CD8-positive, alpha-beta memory T cell (primary cell): ENCODE measurements around the gene DTX1. TPM values are rescaled to one million over a fixed set of nuclear protein-coding genes. Genes with fewer than 3 reads are reported as not detected.
A peak's percentile ranks its signal among the peaks of the same experiment; 100 is the strongest.

ENCODE experiments used
- CTCF ChIA-PET: fragments of 350-600 bp; sonication (Branson Sonifier 250); formaldehyde crosslinking; loops from one replicate; lab custom pipeline; 2021; ENCODE audit warnings: antibody characterized with exemption; lab: Charles Lee
- POLR2A ChIA-PET: fragments of 350-600 bp; sonication (Branson Sonifier 250); formaldehyde crosslinking; loops from one replicate; lab custom pipeline; 2021; ENCODE audit warnings: antibody characterized with exemption; lab: Charles Lee
- DNase-seq, 5 donors: peaks; one replicate each; pipeline versions ENCODE4 v3.0.0 to v3.0.0-alpha.2; 2020 to 2022; ENCODE audit warnings: mixed read lengths in 1 of 5
- H3K27ac ChIP-seq: one replicate; pipeline ENCODE4 v1.7.0; 2013; ENCODE audit warnings: low read depth, mild to moderate bottlenecking, low read length, moderate library complexity
- H3K27me3 ChIP-seq: 2 replicates; pipeline ENCODE4 v1.7.0; 2013; ENCODE audit warnings: low read length, mild to moderate bottlenecking; ENCODE audit not compliant: insufficient read depth, poor library complexity, severe bottlenecking
- H3K36me3 ChIP-seq: 2 replicates; pipeline ENCODE4 v1.7.0; 2013; ENCODE audit warnings: mild to moderate bottlenecking, low read length, moderate library complexity; ENCODE audit not compliant: insufficient read depth
- H3K4me1 ChIP-seq: 2 replicates; pipeline ENCODE4 v1.7.0; 2013; ENCODE audit warnings: mild to moderate bottlenecking, low read length, moderate library complexity; ENCODE audit not compliant: insufficient read depth
- H3K4me3 ChIP-seq: 2 replicates; pipeline ENCODE4 v1.7.0; 2013; ENCODE audit warnings: mild to moderate bottlenecking, low read length
- H3K9me3 ChIP-seq: 2 replicates; pipeline ENCODE4 v1.7.0; 2013; ENCODE audit warnings: mild to moderate bottlenecking, low read length
- H3K27ac Mint-ChIP-seq, 8 donors: one replicate each; pipeline ENCODE4 v1.8.0; 2020 to 2021; ENCODE audit warnings: mixed read lengths in 8 of 8, mild to moderate bottlenecking in 6 of 8, inconsistent platforms in 3 of 8, moderate library complexity in 3 of 8
- H3K27me3 Mint-ChIP-seq, 2 donors: one replicate each; pipeline ENCODE4 v1.8.0; 2020 to 2021; ENCODE audit warnings: mixed read lengths in 2 of 2, mild to moderate bottlenecking in 1 of 2, moderate library complexity in 1 of 2
- H3K36me3 Mint-ChIP-seq, 3 donors: one replicate each; pipeline ENCODE4 v1.8.0; 2020 to 2021; ENCODE audit warnings: mixed read lengths in 3 of 3, inconsistent platforms in 1 of 3, mild to moderate bottlenecking in 1 of 3
- H3K4me1 Mint-ChIP-seq, 3 donors: one replicate each; pipeline ENCODE4 v1.8.0; 2020 to 2021; ENCODE audit warnings: mixed read lengths in 3 of 3, inconsistent platforms in 1 of 3, mild to moderate bottlenecking in 1 of 3
- H3K4me3 Mint-ChIP-seq, 7 donors: one replicate each; pipeline ENCODE4 v1.8.0; 2020 to 2021; ENCODE audit warnings: mixed read lengths in 7 of 7, mild to moderate bottlenecking in 6 of 7, moderate library complexity in 4 of 7, inconsistent platforms in 2 of 7
- H3K9me3 Mint-ChIP-seq, 5 donors: one replicate each; pipeline ENCODE4 v1.8.0; 2020 to 2022; ENCODE audit warnings: mixed read lengths in 5 of 5, mild to moderate bottlenecking in 3 of 5, moderate library complexity in 2 of 5, inconsistent platforms in 1 of 5
- polyA plus RNA-seq: library from polyadenylated mRNA; unstranded; fragments of 300-500 nt; fragmentation: Illumina TruSeq; gene quantifications from one replicate; pipeline ENCODE4 v1.2.3, GENCODE V29; 2021
- total RNA-seq, 2 experiments: library from RNA; stranded (reverse); gene quantifications; one replicate each; pipeline ENCODE4 v1.2.3, GENCODE V29; 2021

The DTX1 gene
- total and polyA plus RNA-seq, 3 experiments from 2014 or later: 0.98 to 2.2 (median 2.0) TPM

DNA sequence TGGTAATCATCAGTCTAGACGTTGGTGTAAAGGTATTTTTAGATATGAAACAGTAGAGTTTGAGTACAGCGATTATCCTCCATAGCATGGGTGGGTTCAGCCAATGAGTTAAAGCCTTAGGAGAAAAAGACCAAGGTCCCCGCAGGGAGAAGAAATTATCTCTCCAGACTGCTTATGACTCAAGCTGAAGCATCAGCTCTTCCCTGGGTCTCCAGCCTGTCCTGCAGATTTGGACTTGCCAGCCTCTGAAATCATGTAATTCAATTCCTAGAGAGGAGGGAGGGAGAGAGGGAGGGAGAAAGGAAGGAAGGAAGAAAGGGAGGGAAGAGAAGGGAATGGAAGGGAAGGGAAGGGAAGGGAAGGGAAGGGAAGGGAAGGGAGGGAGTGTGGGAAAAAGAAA lies 12.0 kb upstream of the DTX1 start:
- H3K9me3 ChIP-seq: no peaks in the 10 kb centered on the region
- no peaks in the 10 kb centered on the region for H3K36me3 ChIP-seq
- peaks cover 8% of the 10 kb centered on the region for H3K4me1 ChIP-seq
- H3K27ac Mint-ChIP-seq: no peak overlapping the region
- peaks cover 9 to 21% of the 10 kb centered on the region in 2 donors for H3K27me3 Mint-ChIP-seq
- no peaks in the 10 kb centered on the region for H3K36me3 Mint-ChIP-seq
- no peak for DNase-seq
- ChIA-PET CTCF (interaction anchor here (1.0 to 2.7 kb wide), 2 partner anchors 109 to 130 kb away, joined by 3 to 8 read pairs; no protein-coding TSS in a partner anchor), POLR2A (no interaction called here)
- H3K27me3 ChIP-seq: no peaks in the 10 kb centered on the region
- H3K27ac ChIP-seq: no peak overlapping the region
- H3K9me3 Mint-ChIP-seq: no peaks in the 10 kb centered on the region
- H3K4me1 Mint-ChIP-seq: peaks cover 0 to 8% (median 2%) of the 10 kb centered on the region in 3 donors
- no peak overlapping the region for H3K4me3 ChIP-seq
- H3K4me3 Mint-ChIP-seq: no peak overlapping the region

DNA sequence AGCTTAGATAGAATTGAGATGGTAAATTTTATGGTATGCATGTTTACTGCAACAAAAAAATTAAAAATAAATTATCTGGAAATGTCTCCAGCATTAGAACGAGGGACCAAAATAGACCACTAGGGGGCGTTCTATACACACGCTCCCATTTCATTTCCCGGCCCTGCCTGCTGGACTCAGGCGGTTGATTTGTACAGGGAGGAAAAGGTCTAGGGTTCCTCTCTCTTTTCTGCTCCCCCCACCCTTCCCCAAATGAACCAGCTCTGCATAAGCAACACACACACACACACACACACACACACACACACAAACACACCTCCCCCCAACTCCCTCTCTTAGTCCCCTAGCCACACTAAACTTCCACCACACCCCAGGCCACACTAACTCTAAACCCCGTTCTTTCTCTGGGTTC lies 7.8 kb upstream of the DTX1 start:
- no peaks in the 10 kb centered on the region for H3K36me3 ChIP-seq
- peaks cover 6% of the 10 kb centered on the region in 2 donors for H3K27me3 Mint-ChIP-seq
- H3K4me3 Mint-ChIP-seq: no peak overlapping the region
- H3K9me3 Mint-ChIP-seq: no peaks in the 10 kb centered on the region
- ChIA-PET POLR2A (no interaction called here), CTCF (interaction anchor here (0.7 to 4.4 kb wide), 29 partner anchors 9 to 148 kb away, joined by 3 to 35 read pairs (median 4); partner anchors contain the start of genes DDX54 and OAS3)
- H3K27ac ChIP-seq: no peak overlapping the region
- no peaks in the 10 kb centered on the region for H3K9me3 ChIP-seq
- peaks cover 8% of the 10 kb centered on the region for H3K4me1 ChIP-seq
- H3K4me3 ChIP-seq: no peak overlapping the region
- H3K27me3 ChIP-seq: no peaks in the 10 kb centered on the region
- H3K4me1 Mint-ChIP-seq: peaks cover 0 to 8% (median 2%) of the 10 kb centered on the region in 3 donors
- H3K27ac Mint-ChIP-seq: no peak overlapping the region
- no peaks in the 10 kb centered on the region for H3K36me3 Mint-ChIP-seq
- peak; percentile 39 to 73 (median 56) for DNase-seq

DNA sequence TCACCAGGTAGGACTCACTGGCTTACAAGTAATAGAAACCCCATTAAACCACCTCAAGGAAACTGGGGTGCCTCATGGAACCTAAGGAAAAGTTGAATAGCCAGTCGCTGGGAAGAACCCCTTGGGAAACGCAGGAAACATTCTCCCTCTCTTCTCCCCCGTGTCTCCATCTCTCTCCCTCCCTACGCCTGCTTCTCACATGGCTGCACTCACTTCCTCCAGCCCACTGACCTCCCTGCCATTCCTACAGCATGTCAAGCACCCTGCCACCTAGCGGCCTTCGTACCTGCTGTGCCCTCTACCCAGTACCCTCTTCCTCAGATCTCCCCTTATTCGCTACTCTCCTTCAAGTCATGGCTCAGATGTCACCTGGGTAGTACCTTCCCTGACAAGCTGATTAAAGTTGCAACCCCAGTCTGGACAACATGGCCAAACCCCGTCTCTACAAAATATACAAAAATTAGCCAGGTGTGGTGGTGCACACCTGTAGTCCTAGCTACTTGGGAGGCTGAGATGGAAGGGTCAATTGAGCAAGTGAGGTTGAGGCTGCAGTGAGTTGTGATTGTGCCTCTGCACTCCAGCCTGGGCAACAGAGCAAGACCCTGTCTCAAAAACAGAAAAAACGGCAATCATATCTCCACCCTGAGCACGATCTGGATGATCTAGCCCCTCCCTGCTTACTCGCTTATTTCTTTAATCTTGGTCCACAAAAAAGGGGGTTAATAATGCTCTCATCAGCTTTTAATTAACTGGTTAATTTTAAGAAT lies 6.4 kb upstream of the DTX1 start:
- no peaks in the 10 kb centered on the region for H3K36me3 Mint-ChIP-seq
- Histone ChIP-seq H3K9me3 (no peaks in the 10 kb centered on the region), H3K27ac (no peak overlapping the region), H3K4me3 (no peak overlapping the region), H3K4me1 (peaks cover 15% of the 10 kb centered on the region), H3K27me3 (no peaks in the 10 kb centered on the region), H3K36me3 (no peaks in the 10 kb centered on the region)
- H3K4me3 Mint-ChIP-seq: no peak overlapping the region
- H3K9me3 Mint-ChIP-seq: no peaks in the 10 kb centered on the region
- no peak for DNase-seq
- peaks cover 0 to 5% of the 10 kb centered on the region in 2 donors for H3K27me3 Mint-ChIP-seq
- peak overlapping the region in 1 of 8 donors; percentile 24 for H3K27ac Mint-ChIP-seq
- ChIA-PET POLR2A (no interaction called here), CTCF (interaction anchor here (0.8 to 4.4 kb wide), 11 partner anchors 8 to 154 kb away, joined by 3 to 35 read pairs (median 5); no protein-coding TSS in a partner anchor)
- peaks cover 4 to 8% (median 4%) of the 10 kb centered on the region in 3 donors for H3K4me1 Mint-ChIP-seq

DNA sequence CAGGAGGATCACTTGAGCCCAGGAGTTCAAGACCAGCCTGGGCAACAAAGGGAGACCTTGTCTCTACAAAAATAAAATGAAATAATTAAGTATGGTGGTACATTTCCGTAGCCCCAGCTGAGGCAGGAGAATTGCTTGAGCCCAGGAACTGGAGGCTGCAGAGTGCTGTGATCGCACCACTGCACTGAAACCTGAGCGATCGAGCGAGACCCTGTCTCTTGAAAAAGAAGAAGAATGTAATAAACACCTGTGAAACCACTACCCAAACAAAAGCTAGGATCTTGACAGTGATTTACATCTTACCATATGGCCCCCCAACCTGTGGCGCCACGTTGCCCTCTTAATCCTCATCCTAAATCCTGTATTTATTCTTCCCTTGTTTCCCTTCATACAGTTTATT lies 5.7 kb upstream of the DTX1 start:
- Histone ChIP-seq H3K27me3 (no peaks in the 10 kb centered on the region), H3K4me1 (peaks cover 19% of the 10 kb centered on the region), H3K4me3 (no peak overlapping the region), H3K27ac (no peak overlapping the region), H3K9me3 (no peaks in the 10 kb centered on the region), H3K36me3 (no peaks in the 10 kb centered on the region)
- peak overlapping the region in 1 of 8 donors; percentile 24 for H3K27ac Mint-ChIP-seq
- peaks cover 4 to 8% (median 6%) of the 10 kb centered on the region in 3 donors for H3K4me1 Mint-ChIP-seq
- POLR2A ChIA-PET: no interaction called here
- DNase-seq: no peak
- CTCF ChIA-PET: interaction anchor here (0.8 to 4.4 kb wide), 6 partner anchors 10 to 155 kb away, joined by 3 to 35 read pairs (median 5); no protein-coding TSS in a partner anchor
- H3K9me3 Mint-ChIP-seq: no peaks in the 10 kb centered on the region
- H3K36me3 Mint-ChIP-seq: no peaks in the 10 kb centered on the region
- peaks cover 0 to 5% of the 10 kb centered on the region in 2 donors for H3K27me3 Mint-ChIP-seq
- no peak overlapping the region for H3K4me3 Mint-ChIP-seq

DNA sequence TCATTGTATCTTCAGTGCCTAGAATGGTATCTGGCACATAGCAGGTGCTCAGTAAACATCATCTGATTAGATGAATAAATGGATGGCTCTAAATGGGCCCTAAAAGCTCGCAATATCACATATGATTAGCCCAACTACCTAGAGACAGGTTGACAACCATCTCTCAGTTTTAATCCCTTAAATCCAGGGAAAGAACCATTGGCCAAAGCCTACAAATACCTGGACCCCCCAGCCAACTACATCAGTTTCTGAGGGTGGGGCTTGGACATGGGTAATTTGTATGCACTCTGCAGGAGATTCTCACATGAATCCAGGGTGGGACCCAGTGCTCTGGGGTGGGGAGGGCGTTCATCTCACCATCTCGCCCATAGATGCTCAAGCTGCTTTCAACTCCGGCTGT lies 4.8 kb upstream of the DTX1 start:
- Histone ChIP-seq H3K27ac (no peak overlapping the region), H3K4me1 (peaks cover 25% of the 10 kb centered on the region), H3K9me3 (no peaks in the 10 kb centered on the region), H3K36me3 (no peaks in the 10 kb centered on the region), H3K27me3 (no peaks in the 10 kb centered on the region), H3K4me3 (no peak overlapping the region)
- Mint-ChIP-seq H3K36me3 (no peaks in the 10 kb centered on the region), H3K4me3 (no peak overlapping the region), H3K4me1 (peaks cover 8 to 13% (median 10%) of the 10 kb centered on the region in 3 donors), H3K27me3 (peaks cover 0 to 7% of the 10 kb centered on the region in 2 donors), H3K9me3 (no peaks in the 10 kb centered on the region), H3K27ac (peak overlapping the region in 1 of 8 donors; percentile 5)
- ChIA-PET POLR2A (no interaction called here), CTCF (interaction anchor here (1.1 to 4.4 kb wide), 4 partner anchors 10 to 123 kb away, joined by 3 to 35 read pairs (median 5); no protein-coding TSS in a partner anchor)
- DNase-seq: no peak

DNA sequence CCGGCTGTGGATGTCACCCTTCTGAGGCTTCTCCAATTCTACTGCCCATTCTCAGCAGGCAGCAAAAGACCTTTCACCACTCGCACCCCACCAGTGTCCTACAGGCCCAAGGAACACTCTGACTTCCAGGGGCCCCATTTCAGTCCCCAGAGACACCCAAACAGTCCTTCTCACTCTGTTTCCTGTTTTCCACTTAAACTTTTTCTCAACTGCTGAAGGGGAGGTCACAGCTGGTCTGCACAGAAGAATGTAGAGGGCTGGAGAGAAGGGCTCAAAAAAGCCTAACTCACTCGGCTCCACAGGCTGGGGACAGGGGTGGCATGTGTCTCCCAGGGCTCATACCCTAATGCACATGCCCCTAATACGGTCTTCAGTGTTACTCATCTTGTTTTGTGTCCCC lies 4.2 kb upstream of the DTX1 start:
- H3K4me3 ChIP-seq: no peak overlapping the region
- no peaks in the 10 kb centered on the region for H3K27me3 ChIP-seq
- DNase-seq: no peak
- H3K4me1 Mint-ChIP-seq: peaks cover 8 to 13% (median 10%) of the 10 kb centered on the region in 3 donors
- H3K4me1 ChIP-seq: peaks cover 25% of the 10 kb centered on the region
- ChIA-PET CTCF (interaction anchor here (1.1 kb wide), 1 partner anchor 10 kb away, joined by 3 read pairs; no protein-coding TSS in a partner anchor), POLR2A (no interaction called here)
- H3K4me3 Mint-ChIP-seq: peak overlapping the region in 2 of 7 donors; percentile 8 to 34
- no peaks in the 10 kb centered on the region for H3K9me3 Mint-ChIP-seq
- no peak overlapping the region for H3K27ac ChIP-seq
- H3K27ac Mint-ChIP-seq: no peak overlapping the region
- H3K36me3 Mint-ChIP-seq: no peaks in the 10 kb centered on the region
- H3K27me3 Mint-ChIP-seq: peaks cover 0 to 7% of the 10 kb centered on the region in 2 donors
- H3K36me3 ChIP-seq: no peaks in the 10 kb centered on the region
- H3K9me3 ChIP-seq: no peaks in the 10 kb centered on the region

DNA sequence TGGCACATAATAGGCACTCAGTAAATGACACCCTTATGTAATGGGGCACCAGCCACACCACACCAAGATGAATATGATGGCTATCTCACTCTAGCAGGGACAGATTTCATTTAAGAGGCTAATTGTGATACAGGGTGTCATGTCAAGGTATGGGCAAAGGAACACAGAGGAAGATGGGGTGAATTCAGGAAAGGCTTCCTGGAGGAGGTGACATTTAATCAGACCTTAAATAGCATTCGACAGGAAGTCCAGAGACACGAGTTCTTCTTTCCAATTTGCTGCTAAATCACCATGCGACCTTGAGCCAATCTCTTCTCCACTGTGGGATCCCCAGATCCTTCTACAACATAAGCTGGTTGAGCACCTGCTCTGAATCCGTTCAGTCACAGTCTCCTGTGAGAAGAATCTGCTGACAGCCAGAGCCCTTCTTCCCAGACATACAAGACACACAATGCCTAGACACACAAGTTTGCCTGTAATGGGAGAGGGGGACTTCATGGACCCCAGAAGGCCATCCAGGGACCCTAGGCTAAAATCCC lies 1.5 kb upstream of the DTX1 start:
- POLR2A ChIA-PET: interaction anchor here (0.7 kb wide), 1 partner anchor 67 kb away, joined by 3 read pairs; no protein-coding TSS in a partner anchor
- peaks cover 38% of the 10 kb centered on the region for H3K4me1 ChIP-seq
- peaks cover 0 to 4% of the 10 kb centered on the region in 2 donors for H3K27me3 Mint-ChIP-seq

More for the DNA sequence above, 1.5 kb upstream of the DTX1 start:
- no peaks in the 10 kb centered on the region for H3K36me3 Mint-ChIP-seq
- no peaks in the 10 kb centered on the region for H3K36me3 ChIP-seq
- H3K4me3 Mint-ChIP-seq: peak overlapping the region; percentile 55 to 70 (median 61)
- DNase-seq: no peak
- H3K4me3 ChIP-seq: no peak overlapping the region
- H3K4me1 Mint-ChIP-seq: peaks cover 8 to 10% (median 10%) of the 10 kb centered on the region in 3 donors
- H3K27ac Mint-ChIP-seq: no peak overlapping the region
- no peaks in the 10 kb centered on the region for H3K27me3 ChIP-seq
- H3K27ac ChIP-seq: no peak overlapping the region
- H3K9me3 Mint-ChIP-seq: no peaks in the 10 kb centered on the region
- H3K9me3 ChIP-seq: no peaks in the 10 kb centered on the region
- CTCF ChIA-PET: interaction anchor here (0.6 to 1.3 kb wide), 2 partner anchors 18 to 107 kb away, joined by 3 read pairs; no protein-coding TSS in a partner anchor
